ENCODE data around the gene CYP1A2. TPM values are rescaled to one million over a fixed set of nuclear protein-coding genes. Genes with fewer than 3 reads are reported as not detected.

The CYP1A2 gene
- total and polyA plus RNA-seq, 2 of the 13 experiments (the other 11 are each of a cell fraction or from before 2014, with no cell fraction given): 0.07 TPM; not detected in 1

- no peak for TF ChIP-seq ZNF224 (CRISPR knock-in tag; IDR thresholded peaks at IDR 0.05)
- TF ChIP-seq ZNF383 (CRISPR knock-in tag; IDR thresholded peaks at IDR 0.05; ENCODE audit: borderline replicate concordance): no peak
- TF ChIP-seq ZNF253 (CRISPR knock-in tag; IDR thresholded peaks at IDR 0.05; ENCODE audit: borderline replicate concordance): no peak
- TF ChIP-seq BRD4 (CRISPR knock-in tag; IDR thresholded peaks at IDR 0.05): no peak
- no peak for TF ChIP-seq ZFP36L1 (CRISPR knock-in tag; IDR thresholded peaks at IDR 0.05)
- TF ChIP-seq ZNF7 (CRISPR knock-in tag; IDR thresholded peaks at IDR 0.05): no peak
- TF ChIP-seq BCL3 (CRISPR knock-in tag; IDR thresholded peaks at IDR 0.05): no peak
- peak; percentile 49 for TF ChIP-seq ASH2L (IDR thresholded peaks at IDR 0.05; ENCODE audit: insufficient read length, low read depth, low read length)
- no peak for TF ChIP-seq NCOA5 (CRISPR knock-in tag; IDR thresholded peaks at IDR 0.05)
- no peak for TF ChIP-seq IKZF1 (IDR thresholded peaks at IDR 0.05)
- TF ChIP-seq IRX3 (CRISPR knock-in tag; IDR thresholded peaks at IDR 0.05; ENCODE audit: borderline replicate concordance, low read depth): no peak
- no peak for TF ChIP-seq ZNF687 (CRISPR knock-in tag; IDR thresholded peaks at IDR 0.05)
- TF ChIP-seq ZNF564 (CRISPR knock-in tag; IDR thresholded peaks at IDR 0.05): no peak
- no peak for TF ChIP-seq ZNF780A (CRISPR knock-in tag; IDR thresholded peaks at IDR 0.05)
- no peak for TF ChIP-seq RAD51 (IDR thresholded peaks at IDR 0.05; ENCODE audit: borderline replicate concordance)
- TF ChIP-seq TCF12 (IDR thresholded peaks at IDR 0.05): no peak
- no peak for TF ChIP-seq TCF12 (CRISPR knock-in tag; IDR thresholded peaks at IDR 0.05)
- peak; percentile 82 for TF ChIP-seq XRCC5 (optimal IDR thresholded peaks at IDR 0.05; ENCODE audit: low read length)
- TF ChIP-seq ZBTB2 (CRISPR knock-in tag; IDR thresholded peaks at IDR 0.05; ENCODE audit: low read depth): no peak
- no peak; the same call in 1 of the 2 replicates for TF ChIP-seq RCOR2 (CRISPR knock-in tag; IDR thresholded peaks at IDR 0.05)
- TF ChIP-seq FOXK2 (IDR thresholded peaks at IDR 0.05): no peak
- no peak; the same call in 1 of the 2 replicates for TF ChIP-seq KDM5A (IDR thresholded peaks at IDR 0.05; ENCODE audit: borderline replicate concordance, low read length)
- no peak for TF ChIP-seq PHF20 (CRISPR knock-in tag; IDR thresholded peaks at IDR 0.05)
- TF ChIP-seq ZNF614 (CRISPR knock-in tag; IDR thresholded peaks at IDR 0.05; ENCODE audit: borderline replicate concordance): no peak
- peak; percentile 29; the same call in 1 of the 2 replicates for TF ChIP-seq MAX (IDR thresholded peaks at IDR 0.05)
- peak; percentile 55; the same call in 1 of the 2 replicates for TF ChIP-seq NCOR1 (IDR thresholded peaks at IDR 0.05; ENCODE audit: borderline replicate concordance, low read length)
Measured at GRCh38 chr15:74723754-74724334, 24.8 kb upstream of the CYP1A2 start (continued).
